Osteoblast (primary cell): ENCODE results near the gene NENF. TPM values are rescaled to one million over a fixed set of nuclear protein-coding genes. Genes with fewer than 3 reads are reported as not detected.

ENCODE experiments used
- DNase-seq: peaks from one replicate; pipeline ENCODE4 v3.0.0; 2011; ENCODE audit warnings: low spot score, mixed read lengths; ENCODE audit not compliant: insufficient read length; ENCODE audit errors: missing footprints
- H2AFZ ChIP-seq: 2 replicates; pipeline ENCODE4 v1.6.0; 2011; ENCODE audit warnings: mild to moderate bottlenecking, low read length
- H3K27ac ChIP-seq: 2 replicates; pipeline ENCODE4 v1.5.1; 2011; ENCODE audit warnings: mild to moderate bottlenecking, low read depth, low read length, moderate library complexity
- H3K27me3 ChIP-seq: 2 replicates; pipeline ENCODE4 v1.6.0; 2012; ENCODE audit warnings: mild to moderate bottlenecking, control low read depth, inconsistent platforms, low read length, moderate library complexity; ENCODE audit not compliant: insufficient read depth
- H3K36me3 ChIP-seq: 2 replicates; pipeline ENCODE4 v1.5.1; 2011; ENCODE audit warnings: mild to moderate bottlenecking, low read length, control low read depth, moderate library complexity; ENCODE audit not compliant: insufficient read depth
- H3K4me1 ChIP-seq: 2 replicates; pipeline ENCODE4 v1.5.1; 2011; ENCODE audit warnings: mild to moderate bottlenecking, low read length, control low read depth, moderate library complexity; ENCODE audit not compliant: insufficient read depth
- H3K4me2 ChIP-seq: 2 replicates; pipeline ENCODE4 v1.6.0; 2011; ENCODE audit warnings: mild to moderate bottlenecking, low read length; ENCODE audit not compliant: insufficient read depth
- H3K4me3 ChIP-seq: fragments of 200-600 bp; sonication (generic); 3 replicates; pipeline ENCODE4 v1.5.1; 2012; ENCODE audit warnings: mild to moderate bottlenecking, low read length, inconsistent platforms; ENCODE audit not compliant: insufficient read depth
- H3K79me2 ChIP-seq: 2 replicates; pipeline ENCODE4 v1.6.0; 2012; ENCODE audit warnings: mild to moderate bottlenecking, low read length, control low read depth, inconsistent platforms; ENCODE audit not compliant: insufficient read depth
- H3K9me3 ChIP-seq: 2 replicates; pipeline ENCODE4 v1.5.1; 2011; ENCODE audit warnings: low read depth, low read length, control low read depth
- H4K20me1 ChIP-seq: 2 replicates; pipeline ENCODE4 v1.6.0; 2012; ENCODE audit warnings: mild to moderate bottlenecking, low read length, control low read depth; ENCODE audit not compliant: insufficient read depth
- CTCF ChIP-seq: IDR thresholded peaks from 2 replicates; pipeline ENCODE4 v1.5.1; 2011; ENCODE audit warnings: mild to moderate bottlenecking, low read depth, low read length, moderate library complexity; ENCODE audit errors: extremely low read depth
- total RNA-seq: library from RNA; depleted of rRNA; stranded (reverse); fragments of >200 nt; gene quantifications from 2 replicates; pipeline ENCODE4 v1.2.3, GENCODE V29; 2012

Gene NENF
- total RNA-seq, 1 donor, result 33.7 TPM

GRCh38 chr1:212455803-212456528, 23.2 kb downstream of the NENF start:
- peak overlapping the region; percentile 47 for H3K27ac ChIP-seq
- TF ChIP-seq CTCF, result peak; percentile 98
- no peaks in the 10 kb centered on the region for H3K27me3 ChIP-seq
- peak overlapping the region; percentile 53 for H3K4me3 ChIP-seq
- peak overlapping the region; percentile 63 for H2AFZ ChIP-seq
- DNase-seq, result peak; percentile 95
- no peaks in the 10 kb centered on the region for H3K36me3 ChIP-seq
- H3K79me2 ChIP-seq, result no peaks in the 10 kb centered on the region
- H4K20me1 ChIP-seq, result no peaks in the 10 kb centered on the region
- peaks cover 16% of the 10 kb centered on the region for H3K4me1 ChIP-seq
- H3K4me2 ChIP-seq, result peak overlapping the region; percentile 71
- peaks cover 5% of the 10 kb centered on the region for H3K9me3 ChIP-seq

- peaks cover 5% of the 10 kb centered on the region for H3K9me3 ChIP-seq
- no peak overlapping the region for H3K4me3 ChIP-seq
- peak; percentile 61 for TF ChIP-seq CTCF
- H3K27ac ChIP-seq, result no peak overlapping the region
- H3K4me1 ChIP-seq, result peaks cover 11% of the 10 kb centered on the region
- no peaks in the 10 kb centered on the region for H3K36me3 ChIP-seq
- no peak overlapping the region for H3K4me2 ChIP-seq
- DNase-seq, result peak; percentile 77
- H3K27me3 ChIP-seq, result no peaks in the 10 kb centered on the region
- H4K20me1 ChIP-seq, result no peaks in the 10 kb centered on the region
- H3K79me2 ChIP-seq, result no peaks in the 10 kb centered on the region
- no peak overlapping the region for H2AFZ ChIP-seq
Observed at GRCh38 chr1:212457740-212458338, 25.1 kb downstream of the NENF start.

GRCh38 chr1:212458817-212459216, 26.1 kb downstream of the NENF start:
- Histone ChIP-seq H2AFZ (no peak overlapping the region), H3K36me3 (no peaks in the 10 kb centered on the region), H3K4me3 (no peak overlapping the region), H4K20me1 (no peaks in the 10 kb centered on the region), H3K27me3 (no peaks in the 10 kb centered on the region), H3K79me2 (no peaks in the 10 kb centered on the region), H3K4me1 (peaks cover 6% of the 10 kb centered on the region), H3K4me2 (no peak overlapping the region), H3K27ac (no peak overlapping the region), H3K9me3 (peaks cover 5% of the 10 kb centered on the region)
- no peak for DNase-seq
- TF ChIP-seq CTCF, result no peak

- Histone ChIP-seq H3K4me2 (no peak overlapping the region), H2AFZ (no peak overlapping the region), H3K27me3 (no peaks in the 10 kb centered on the region), H3K79me2 (no peaks in the 10 kb centered on the region), H3K9me3 (peaks cover 5% of the 10 kb centered on the region), H3K27ac (no peak overlapping the region), H3K4me3 (no peak overlapping the region), H3K4me1 (peaks cover 6% of the 10 kb centered on the region), H3K36me3 (no peaks in the 10 kb centered on the region), H4K20me1 (no peaks in the 10 kb centered on the region)
- no peak for TF ChIP-seq CTCF
- DNase-seq, result no peak
Observed at GRCh38 chr1:212459656-212460055, 26.9 kb downstream of the NENF start.
